GM12878 (cell line): ENCODE results near the gene ARRDC5. TPM values are rescaled to one million over a fixed set of nuclear protein-coding genes. Genes with fewer than 3 reads are reported as not detected.

Experiments
- ATAC-seq: fragments of 200-7000 bp; cut with Tn5 transposase; 3 replicates; pipeline ENCODE4 v1.9.1; 2020; ENCODE audit warnings: mild to moderate bottlenecking, moderate library complexity
- BruUV-seq: library from RNA; stranded (reverse); fragments of 400-500 nt; replicated peaks from 2 replicates; lab custom pipeline; 2021; lab: Mats Ljungman, UMichigan
- CTCF ChIA-PET: fragments of 300-600 bp; sonication (Branson Sonifier 250); formaldehyde crosslinking; extraction: SDS; loops from one replicate; lab custom pipeline; 2021; ENCODE audit warnings: inconsistent platforms; lab: Yijun Ruan, JAX
- POLR2A ChIA-PET: fragments of 350-600 bp; formaldehyde crosslinking; extraction: SDS; loops from one replicate; lab custom pipeline; 2021; ENCODE audit warnings: inconsistent platforms; lab: Charles Lee
- RAD21 ChIA-PET: fragments of 300-600 bp; sonication (Branson Sonifier 250); formaldehyde crosslinking; loops from one replicate; lab custom pipeline; 2023; ENCODE audit warnings: antibody characterized with exemption; ENCODE audit not compliant: unreplicated experiment; lab: Charles Lee
- SMC1A ChIA-PET: fragments of 300-600 bp; sonication (Branson Sonifier 250); formaldehyde crosslinking; loops from one replicate; lab custom pipeline; 2023; ENCODE audit not compliant: unreplicated experiment, uncharacterized antibody; lab: Charles Lee
- DNase-seq: peaks from one replicate; pipeline ENCODE4 v3.0.0-alpha.2; 2011; ENCODE audit warnings: low read depth, low spot score
- FAIRE-seq: peaks from 3 replicates; lab custom pipeline; 2011; peaks lifted over from hg19 to GRCh38; lab: Jason Lieb, UNC
- H2AFZ ChIP-seq: 2 replicates; pipeline ENCODE4 v1.6.0; 2011; ENCODE audit warnings: low read depth, low read length, control low read depth; ENCODE audit not compliant: control insufficient read depth
- H3K27ac ChIP-seq: 2 replicates; pipeline ENCODE4 v1.5.1; 2011; ENCODE audit warnings: control low read depth; ENCODE audit not compliant: control insufficient read depth, insufficient read depth
- H3K27me3 ChIP-seq, 2 experiments: replicated peaks in 1 of 2; 2 replicates each; pipeline versions ENCODE4 v1.6.0 to v1.6.1; 2011; ENCODE audit warnings: low read length in 1 of 2; ENCODE audit not compliant: control insufficient read depth in 2 of 2, insufficient read depth in 2 of 2
- H3K36me3 ChIP-seq, 2 experiments: 2 replicates each; pipeline ENCODE4 v1.5.1; 2011; ENCODE audit warnings: low read length in 1 of 2; ENCODE audit not compliant: control insufficient read depth in 2 of 2, insufficient read depth in 2 of 2
- H3K4me1 ChIP-seq: 2 replicates; pipeline ENCODE4 v1.6.1; 2011; ENCODE audit warnings: mild to moderate bottlenecking, low read length, moderate library complexity, mixed read lengths; ENCODE audit not compliant: control insufficient read depth, insufficient read depth
- H3K4me2 ChIP-seq: 2 replicates; pipeline ENCODE4 v1.6.0; 2011; ENCODE audit warnings: control low read depth; ENCODE audit not compliant: control insufficient read depth, insufficient read depth
- H3K4me3 ChIP-seq: fragments of 200-600 bp; sonication (generic); 2 replicates; pipeline ENCODE4 v1.5.1; 2016
- H3K79me2 ChIP-seq: 2 replicates; pipeline ENCODE4 v1.6.0; 2011; ENCODE audit warnings: low read length; ENCODE audit not compliant: control insufficient read depth, insufficient read depth
- H3K9ac ChIP-seq: 2 replicates; pipeline ENCODE4 v1.8.0; 2011; ENCODE audit warnings: low read length, control low read depth, mixed read lengths; ENCODE audit not compliant: control insufficient read depth, insufficient read depth
- H3K9me3 ChIP-seq: replicated peaks from 3 replicates; pipeline ENCODE4 v1.5.1; 2011; ENCODE audit warnings: mild to moderate bottlenecking, low read length; ENCODE audit not compliant: control insufficient read depth, insufficient read depth
- H4K20me1 ChIP-seq: 2 replicates; pipeline ENCODE4 v1.6.0; 2011; ENCODE audit not compliant: control insufficient read depth, insufficient read depth
- ETV6 ChIP-seq, 2 experiments: fragments of 450-650 bp in 1 of 2; IDR thresholded peaks in 1 of 2; conservative IDR thresholded peaks in 1 of 2; 2 replicates each; pipeline ENCODE4 v1.6.1; 2014; ENCODE audit warnings: antibody characterized with exemption in 1 of 2, borderline replicate concordance in 1 of 2, low read depth in 1 of 2, mild to moderate bottlenecking in 1 of 2, moderate library complexity in 1 of 2
- GATAD2B ChIP-seq: fragments of 450-650 bp; conservative IDR thresholded peaks from 2 replicates; pipeline ENCODE4 v1.6.1; 2017; ENCODE audit warnings: low read depth, mild to moderate bottlenecking, moderate library complexity
- HCFC1 ChIP-seq: fragments of 150-350 bp; IDR thresholded peaks from 2 replicates; pipeline ENCODE4 v1.6.1; 2014; ENCODE audit warnings: low read length
- KDM1A ChIP-seq: fragments of 200-600 bp; sonication (generic); IDR thresholded peaks from 2 replicates; pipeline ENCODE4 v1.6.1; 2016; ENCODE audit warnings: borderline replicate concordance
- LARP7 ChIP-seq: fragments of 450-650 bp; IDR thresholded peaks from 2 replicates; pipeline ENCODE4 v1.6.1; 2017; ENCODE audit warnings: mild to moderate bottlenecking
- MYB ChIP-seq: fragments of 150-350 bp; IDR thresholded peaks from 2 replicates; pipeline ENCODE4 v1.6.1; 2014; ENCODE audit warnings: mild to moderate bottlenecking, low read depth, low read length, borderline replicate concordance
- NR2C1 ChIP-seq: fragments of 450-650 bp; IDR thresholded peaks from 2 replicates; pipeline ENCODE4 v1.6.1; 2017; ENCODE audit warnings: antibody characterized with exemption, mild to moderate bottlenecking, moderate library complexity
- POLR2A ChIP-seq: IDR thresholded peaks from 2 replicates; pipeline ENCODE4 v1.6.1; 2011; ENCODE audit warnings: low read depth, mild to moderate bottlenecking, low read length
- WGBS: methylation state at CpG from one replicate; pipeline ENCODE4 v1.1.6; 2016; ENCODE audit warnings: low lambda C conversion rate; ENCODE audit not compliant: insufficient replicate concordance, insufficient coverage; ENCODE audit errors: missing lambda C conversion rate; 5-methylcytosine and 5-hydroxymethylcytosine counted together
- in situ Hi-C: fragments of 300-500 bp; cut with MboI; formaldehyde crosslinking; loops from 9 replicates; pipeline ENCODE4 v1.14.3; 2018; ENCODE audit warnings: mixed read lengths
- intact Hi-C: fragments of 100-400 bp; cut with micrococcal nuclease; formaldehyde crosslinking; loops from one replicate; pipeline ENCODE4 v1.14.2; 2022; ENCODE audit not compliant: unreplicated experiment
- polyA plus RNA-seq, 11 experiments: library from polyadenylated mRNA; depleted of rRNA in 4 of 11; unstranded in 6 of 11; stranded (reverse) in 5 of 11; fragments of >200 nt; fragmentation: Nextera tagmentation in 4 of 11; fragmentation: Illumina TruSeq in 1 of 11; extraction: Ambion mirVana in 4 of 11; extraction: Trizol in 1 of 11; gene quantifications; 1 replicate in 1 of 11; 2 replicates in 10 of 11; pipeline versions ENCODE4 v1.2.1 to v1.2.3, GENCODE V29; 2011 to 2016; ENCODE audit warnings: inconsistent platforms in 2 of 11, missing spikeins in 2 of 11, low read depth in 1 of 11
- total RNA-seq, 4 experiments: library from RNA; depleted of rRNA in 3 of 4; stranded (reverse); fragments of >200 nt in 3 of 4; fragmentation: Illumina TruSeq in 1 of 4; extraction: Trizol in 1 of 4; gene quantifications; 2 replicates each; pipeline versions ENCODE4 v1.2.1 to v1.2.3, GENCODE V29; 2013 to 2021
- TF ChIP-seq, protein P1 (sequence below): fragments of 450-650 bp; conservative IDR thresholded peaks from 2 replicates; pipeline ENCODE4 v1.6.1; 2017; ENCODE audit warnings: mild to moderate bottlenecking, moderate library complexity

ARRDC5 gene
- total and polyA plus RNA-seq, 10 of the 15 experiments (the other 5 are each of a cell fraction or from before 2014, with no cell fraction given), result 0.03 to 0.38 (median 0.12) TPM; not detected in 2

DNA sequence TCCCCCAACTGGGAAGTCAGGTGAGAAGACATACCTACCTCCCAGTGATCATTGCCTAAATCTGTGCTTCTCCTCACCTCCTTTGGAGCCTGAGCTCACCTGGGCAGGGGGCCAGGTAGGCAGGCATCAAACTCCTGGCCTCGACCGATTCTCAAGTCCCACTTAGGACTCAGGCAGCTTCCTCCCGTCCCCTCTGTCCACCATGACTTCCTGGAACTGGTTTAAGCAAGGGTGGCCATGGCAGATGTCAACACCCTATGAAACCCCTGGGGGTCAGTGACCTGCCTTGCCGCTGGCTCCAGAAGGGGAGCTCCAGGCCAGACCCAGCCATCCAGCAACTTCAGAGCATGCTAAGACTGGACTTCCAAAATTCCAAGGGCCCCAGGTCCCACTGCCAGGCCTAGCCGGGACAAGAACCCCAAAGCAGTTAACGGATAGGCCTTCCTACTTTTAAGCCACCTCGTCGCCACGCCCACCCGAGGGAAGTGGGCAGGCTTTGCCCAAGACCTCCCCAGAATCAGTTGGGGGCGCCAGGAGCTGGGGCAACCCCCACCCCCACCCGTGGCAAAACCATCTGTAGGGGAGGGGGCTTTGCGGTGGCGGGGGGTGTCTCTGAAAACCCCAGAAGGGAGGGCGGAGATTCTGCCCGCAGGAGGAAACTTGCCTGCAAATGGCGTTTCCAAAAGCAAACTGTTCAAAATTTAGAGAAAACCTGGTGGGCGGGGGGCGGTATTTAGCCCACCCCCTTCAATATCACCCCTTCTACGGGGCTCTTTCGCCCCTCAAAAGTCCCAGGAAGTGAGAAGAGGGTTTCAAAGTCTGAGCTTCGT, 35.9 kb downstream of the ARRDC5 start (continued):
- TF ChIP-seq, protein P1, sequence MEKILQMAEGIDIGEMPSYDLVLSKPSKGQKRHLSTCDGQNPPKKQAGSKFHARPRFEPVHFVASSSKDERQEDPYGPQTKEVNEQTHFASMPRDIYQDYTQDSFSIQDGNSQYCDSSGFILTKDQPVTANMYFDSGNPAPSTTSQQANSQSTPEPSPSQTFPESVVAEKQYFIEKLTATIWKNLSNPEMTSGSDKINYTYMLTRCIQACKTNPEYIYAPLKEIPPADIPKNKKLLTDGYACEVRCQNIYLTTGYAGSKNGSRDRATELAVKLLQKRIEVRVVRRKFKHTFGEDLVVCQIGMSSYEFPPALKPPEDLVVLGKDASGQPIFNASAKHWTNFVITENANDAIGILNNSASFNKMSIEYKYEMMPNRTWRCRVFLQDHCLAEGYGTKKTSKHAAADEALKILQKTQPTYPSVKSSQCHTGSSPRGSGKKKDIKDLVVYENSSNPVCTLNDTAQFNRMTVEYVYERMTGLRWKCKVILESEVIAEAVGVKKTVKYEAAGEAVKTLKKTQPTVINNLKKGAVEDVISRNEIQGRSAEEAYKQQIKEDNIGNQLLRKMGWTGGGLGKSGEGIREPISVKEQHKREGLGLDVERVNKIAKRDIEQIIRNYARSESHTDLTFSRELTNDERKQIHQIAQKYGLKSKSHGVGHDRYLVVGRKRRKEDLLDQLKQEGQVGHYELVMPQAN, result peak; percentile 37; the same call in 1 of the 2 replicates
- TF ChIP-seq MYB (no peak), HCFC1 (0 out of 2 replicates have a peak, but pooled peaks have one; percentile 18), ETV6 (conservative IDR thresholded peaks at IDR 0.05 in 1 of 2, IDR thresholded peaks at IDR 0.05 in 1 of 2; ENCODE audit: borderline replicate concordance in 1 of 2, low read depth in 1 of 2) (no peak), GATAD2B (peak; percentile 29), LARP7 (no peak), NR2C1 (no peak)
- TF ChIP-seq, all 136 proteins: peak for 18

DNA sequence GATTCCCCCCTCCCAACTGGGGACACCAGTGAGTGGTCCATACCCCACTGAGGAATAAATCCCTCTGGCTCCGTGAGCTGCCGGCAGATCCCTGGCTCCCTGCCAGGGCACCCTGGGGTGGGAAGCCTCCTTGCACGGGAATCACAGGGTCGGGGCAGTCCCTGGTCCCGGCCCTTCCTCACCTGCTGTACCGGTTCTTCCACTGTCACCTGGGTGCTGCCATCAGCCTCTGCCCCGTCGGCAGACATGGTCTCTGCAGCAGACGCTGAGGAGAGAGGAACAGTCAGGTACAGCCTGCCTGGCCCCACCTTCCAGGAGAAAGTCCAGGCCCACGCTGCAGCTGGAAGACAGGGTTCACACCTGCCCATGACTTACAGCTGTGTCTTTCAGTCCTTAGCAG, 41.5 kb downstream of the ARRDC5 start:
- ChIA-PET CTCF (interaction anchor here (1.5 kb wide), 1 partner anchor 9 kb away, joined by 7 read pairs; no protein-coding TSS in a partner anchor), SMC1A (interaction anchor here (6.7 kb wide), 1 partner anchor 51 kb away, joined by 35 read pairs; no protein-coding TSS in a partner anchor), POLR2A (interaction anchor here (0.5 to 0.9 kb wide), 3 partner anchors 9 to 44 kb away, joined by 3 to 4 read pairs (median 3); no protein-coding TSS in a partner anchor)

More for the DNA sequence above, 41.5 kb downstream of the ARRDC5 start:
- FAIRE-seq (no peak), DNase-seq (no peak)
- no peaks in the 10 kb centered on the region for H4K20me1 ChIP-seq
- no peak overlapping the region for H3K9ac ChIP-seq
- BruUV-seq, result no TSS peak
- H3K4me2 ChIP-seq, result no peak overlapping the region
- no peak overlapping the region for H2AFZ ChIP-seq
- no peak overlapping the region for H3K27ac ChIP-seq
- H3K4me3 ChIP-seq, result no peak overlapping the region
- H3K4me1 ChIP-seq, result peaks cover 20% of the 10 kb centered on the region
- peak; percentile 26; the same call in 1 of the 2 replicates for TF ChIP-seq POLR2A
- TF ChIP-seq KDM1A, result no peak
- TF ChIP-seq, all 136 proteins: peak for 1
- peaks cover 10% of the 10 kb centered on the region for H3K79me2 ChIP-seq
- in situ Hi-C loops, result no loop called here
- peaks cover 7 to 12% of the 10 kb centered on the region in 2 experiments for H3K36me3 ChIP-seq
- intact Hi-C loops, result loop anchor here (10.0 kb wide), 1 partner anchor 104 kb away; the partner anchor contains the start of gene KDM4B
- RAD21 ChIA-PET, result interaction anchor here (0.6 to 1.3 kb wide), 4 partner anchors 9 to 52 kb away, joined by 3 to 5 read pairs (median 4); no protein-coding TSS in a partner anchor
- H3K9me3 ChIP-seq, result no peaks in the 10 kb centered on the region
- no peak for ATAC-seq
- 92% methylated on average over 8 of the region's 10 CpGs for WGBS
- no peaks in the 10 kb centered on the region for H3K27me3 ChIP-seq
